KOPT-K1 (cell line): ENCODE data around the gene PQBP1.

Experiments
- H3K27ac ChIP-seq: fragments of 200-600 bp; sonication (generic); 2 replicates; pipeline ENCODE4 v1.5.1; 2016; ENCODE audit warnings: antibody characterized with exemption, mild to moderate bottlenecking, low read depth, low read length; ENCODE audit not compliant: poor library complexity, severe bottlenecking
- H3K36me3 ChIP-seq: fragments of 200-600 bp; sonication (generic); 2 replicates; pipeline ENCODE4 v1.5.1; 2017; ENCODE audit warnings: antibody characterized with exemption, mild to moderate bottlenecking, low read length, moderate library complexity; ENCODE audit not compliant: insufficient read depth
- H3K9me3 ChIP-seq: fragments of 200-600 bp; sonication (generic); 2 replicates; pipeline ENCODE4 v1.5.1; 2017; ENCODE audit warnings: antibody characterized with exemption, low read length, mild to moderate bottlenecking; ENCODE audit not compliant: insufficient read depth, poor library complexity, severe bottlenecking

PQBP1 gene

DNA sequence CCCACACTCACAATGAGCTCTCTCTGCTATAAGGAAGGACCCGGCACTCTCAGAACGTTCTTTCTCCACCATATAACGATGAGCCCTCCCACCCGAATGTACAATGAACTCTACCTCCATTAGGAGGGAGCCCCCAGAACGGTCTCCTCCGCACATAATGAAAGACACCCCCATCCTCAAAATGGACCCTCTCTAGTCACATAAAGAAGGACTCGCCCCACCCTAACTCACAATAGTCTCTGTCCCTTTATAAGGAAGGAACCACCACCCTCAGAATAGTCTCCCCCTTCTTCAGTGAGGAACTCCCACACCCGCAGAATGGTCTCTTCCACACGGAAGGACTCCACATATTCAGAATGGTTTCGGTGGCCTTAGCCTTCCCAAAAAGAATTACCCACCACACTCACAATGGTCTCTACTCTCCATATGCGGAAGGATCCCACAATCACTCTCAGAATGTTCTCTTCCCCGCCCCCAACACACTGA lies 13.2 kb downstream of the PQBP1 start:
- Histone ChIP-seq H3K9me3 (no peaks in the 10 kb centered on the region), H3K36me3 (peaks cover 27% of the 10 kb centered on the region; the same call in 1 of the 2 replicates), H3K27ac (peak overlapping the region; percentile 78)

DNA sequence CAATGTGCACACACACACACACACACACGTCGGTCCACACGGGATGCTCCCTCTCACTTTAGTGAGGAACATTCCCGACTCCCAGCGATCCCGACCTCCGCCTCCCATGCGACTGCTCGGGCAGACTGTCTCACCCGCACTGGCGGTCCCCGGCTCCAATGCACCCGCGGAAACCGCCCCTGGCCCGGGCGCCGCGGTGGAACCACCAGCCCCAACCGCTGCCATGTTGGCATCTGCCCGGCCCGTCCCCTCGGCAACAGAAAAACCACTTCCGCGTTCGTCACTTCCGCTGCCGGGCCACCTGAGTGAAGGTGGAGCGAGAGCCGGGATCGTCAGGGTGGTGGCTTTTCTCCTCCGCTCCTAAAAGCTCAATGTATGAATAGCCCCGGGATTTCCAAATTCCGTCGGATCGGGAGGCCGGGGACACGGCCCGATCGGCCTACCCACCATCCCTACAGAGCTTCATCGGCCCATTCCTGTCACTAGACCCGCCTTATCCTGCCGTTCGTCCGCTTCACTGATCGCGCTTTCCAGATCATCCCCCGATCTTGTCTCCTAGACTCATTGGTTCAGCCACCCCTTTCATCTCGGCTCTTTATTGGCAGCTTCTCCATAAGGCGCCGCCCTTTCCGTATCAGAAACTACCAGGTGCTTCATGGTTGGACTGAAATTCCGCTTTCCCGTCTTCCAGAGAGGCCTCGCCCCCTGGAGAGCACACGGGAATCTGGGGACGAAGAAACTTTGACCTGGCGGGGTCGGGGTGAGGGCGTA lies 13.9 kb downstream of the PQBP1 start, which contains the start of gene SLC35A2:
Gene SLC35A2 (minus strand): TSS at position 235 of the 771 bp plus-strand sequence. CDS start 10 bp downstream, at position 225.
- H3K27ac ChIP-seq, result peak within 1 kb of the TSS; percentile 78
- H3K36me3 ChIP-seq, result peaks cover 21% of the 10 kb centered on the region; the same call in 1 of the 2 replicates

DNA sequence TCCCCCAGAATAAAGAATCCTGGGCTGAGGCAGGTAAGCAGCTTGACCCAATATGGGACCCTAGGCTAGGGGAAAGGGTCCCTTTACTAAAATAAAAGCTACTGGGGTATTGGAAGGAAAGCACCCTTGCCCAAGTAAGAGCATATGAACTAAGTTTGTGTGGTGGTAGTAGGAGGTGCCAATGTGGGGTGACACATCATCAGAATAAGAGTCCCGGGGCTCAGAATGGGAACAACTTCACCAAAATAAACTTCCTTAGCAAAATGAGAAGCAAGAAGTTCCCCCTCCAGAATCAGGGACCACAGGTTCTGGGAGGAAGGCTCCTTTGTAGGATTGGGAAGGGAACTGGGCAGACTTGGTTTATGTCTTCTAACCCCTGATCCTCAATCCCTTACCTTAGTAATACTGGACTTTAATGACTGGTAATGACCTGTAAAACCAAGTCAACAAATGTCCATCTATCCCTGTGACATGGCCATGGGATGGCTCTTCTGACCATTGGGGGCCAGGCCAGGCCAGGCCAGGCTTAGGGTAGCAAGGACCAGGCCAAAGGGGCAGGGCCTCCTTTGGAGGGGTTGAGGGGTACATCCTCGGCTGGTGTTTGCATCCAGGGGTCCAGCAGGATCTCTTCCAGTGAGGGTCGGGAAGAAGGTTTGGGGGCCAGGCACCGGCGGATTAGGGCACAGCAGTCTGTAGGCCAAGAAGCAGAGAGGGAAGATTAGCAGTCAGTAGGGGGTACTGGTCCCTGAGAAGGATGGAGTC lies 16.1 kb downstream of the PQBP1 start:
- Histone ChIP-seq H3K27ac (no peak overlapping the region), H3K36me3 (peaks cover 19% of the 10 kb centered on the region; the same call in 1 of the 2 replicates), H3K9me3 (no peaks in the 10 kb centered on the region)

More for the DNA sequence above, 13.9 kb downstream of the PQBP1 start, which contains the start of gene SLC35A2:
- H3K9me3 ChIP-seq, result no peaks in the 10 kb centered on the region

DNA sequence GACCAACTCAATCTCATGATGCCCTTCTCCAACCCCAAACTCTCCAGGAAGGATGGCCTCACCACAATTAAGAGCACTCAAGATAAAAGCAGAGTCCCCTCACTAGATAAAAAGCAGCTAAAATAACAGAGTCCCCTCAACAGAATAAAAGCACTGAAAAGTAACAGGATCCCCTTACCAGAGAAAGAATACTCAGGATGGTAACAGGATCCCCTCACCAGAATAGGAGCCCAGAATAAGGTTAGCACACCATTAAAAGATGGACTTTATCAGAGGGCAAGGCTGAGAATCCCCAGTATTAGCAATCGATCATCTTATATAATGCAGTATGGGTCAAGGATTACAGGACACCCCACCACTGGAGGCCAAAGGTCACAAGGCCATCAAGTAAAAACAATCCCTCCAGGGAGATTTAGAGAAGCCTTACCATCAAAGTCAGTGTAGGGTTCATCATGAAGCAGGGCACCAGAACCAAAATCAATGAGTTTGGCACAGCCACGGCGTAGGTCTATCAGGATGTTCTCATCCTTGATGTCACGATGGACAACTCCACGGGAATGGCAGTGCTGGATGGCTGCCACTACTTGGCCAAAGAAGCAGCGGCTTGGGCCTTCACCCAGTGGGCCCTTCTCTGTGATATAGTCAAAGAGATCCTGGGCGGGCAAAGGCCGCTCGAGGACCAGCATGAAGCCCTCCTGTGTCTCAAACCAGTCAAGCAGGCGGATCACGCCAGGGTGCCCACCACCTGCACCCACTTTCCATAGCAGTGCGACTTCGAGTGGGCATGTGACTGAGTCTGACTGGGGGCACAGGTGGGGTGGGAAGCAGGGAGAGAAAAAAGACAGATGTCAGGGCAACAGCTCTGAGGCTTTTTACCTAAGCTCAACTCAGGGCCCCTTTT lies 17.1 kb downstream of the PQBP1 start:
- H3K36me3 ChIP-seq, result peaks cover 19% of the 10 kb centered on the region; the same call in 1 of the 2 replicates
- H3K27ac ChIP-seq, result no peak overlapping the region
- no peaks in the 10 kb centered on the region for H3K9me3 ChIP-seq

DNA sequence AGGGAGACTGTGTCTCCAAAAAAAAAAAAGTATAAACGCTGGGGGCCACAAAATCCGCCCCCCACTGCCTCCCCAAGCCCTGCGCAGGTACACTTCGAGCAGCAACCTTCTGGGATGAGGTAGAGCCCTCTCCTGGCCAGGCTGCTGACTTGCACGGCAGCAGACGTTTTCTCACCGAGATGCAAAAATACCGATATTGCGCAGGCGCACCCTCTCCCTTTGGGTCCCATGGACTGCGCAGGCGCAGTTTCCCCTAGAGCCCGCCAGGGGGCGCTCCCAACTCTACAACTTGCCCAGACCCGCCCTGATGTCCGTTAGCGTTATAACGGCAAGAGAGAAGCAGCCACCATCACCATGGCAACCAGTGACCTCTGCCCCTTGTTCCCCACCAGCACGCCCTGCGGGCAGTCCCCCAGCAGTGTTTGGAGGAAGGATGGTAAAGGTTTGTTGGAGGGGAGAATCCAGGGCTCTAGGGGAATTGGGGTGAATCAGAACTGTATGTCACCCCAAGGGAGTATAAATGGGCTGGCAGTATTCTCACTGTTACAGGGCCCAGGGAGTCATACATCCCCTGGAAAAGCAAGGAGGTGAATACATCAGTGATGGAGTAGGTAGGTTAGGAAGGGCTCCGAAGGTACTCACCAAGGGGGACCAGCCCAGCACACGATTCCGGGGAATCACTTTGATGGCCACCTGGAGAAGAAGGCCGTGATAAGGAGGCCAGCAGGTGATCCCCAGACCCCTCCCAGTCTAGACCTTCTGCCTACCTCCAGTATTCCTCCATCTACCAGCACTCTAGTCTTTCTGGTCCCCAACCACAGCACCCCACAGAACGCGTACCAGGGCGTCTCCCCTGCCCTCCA lies 19.6 kb downstream of the PQBP1 start:
- Histone ChIP-seq H3K9me3 (no peaks in the 10 kb centered on the region), H3K27ac (peak overlapping the region; percentile 47), H3K36me3 (peaks cover 19% of the 10 kb centered on the region; the same call in 1 of the 2 replicates)

DNA sequence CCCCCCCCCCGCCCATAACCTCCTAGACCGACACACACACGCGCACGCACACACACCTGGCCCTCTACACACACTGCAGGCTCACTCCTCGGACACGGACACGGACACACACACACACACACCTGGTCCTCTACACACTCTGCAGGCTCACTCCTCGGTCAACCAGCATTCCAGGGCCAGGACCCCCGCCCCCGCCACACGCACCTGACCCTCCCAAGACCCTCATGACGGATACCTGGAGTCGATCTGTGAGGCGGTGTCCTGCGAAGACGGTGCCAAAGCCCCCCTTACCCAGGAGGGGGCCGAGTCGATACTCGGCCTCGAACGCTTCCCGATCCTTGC lies 20.5 kb downstream of the PQBP1 start:
- H3K36me3 ChIP-seq, result peaks cover 25% of the 10 kb centered on the region; the same call in 1 of the 2 replicates
- H3K9me3 ChIP-seq, result no peaks in the 10 kb centered on the region
- H3K27ac ChIP-seq, result peak overlapping the region; percentile 63

DNA sequence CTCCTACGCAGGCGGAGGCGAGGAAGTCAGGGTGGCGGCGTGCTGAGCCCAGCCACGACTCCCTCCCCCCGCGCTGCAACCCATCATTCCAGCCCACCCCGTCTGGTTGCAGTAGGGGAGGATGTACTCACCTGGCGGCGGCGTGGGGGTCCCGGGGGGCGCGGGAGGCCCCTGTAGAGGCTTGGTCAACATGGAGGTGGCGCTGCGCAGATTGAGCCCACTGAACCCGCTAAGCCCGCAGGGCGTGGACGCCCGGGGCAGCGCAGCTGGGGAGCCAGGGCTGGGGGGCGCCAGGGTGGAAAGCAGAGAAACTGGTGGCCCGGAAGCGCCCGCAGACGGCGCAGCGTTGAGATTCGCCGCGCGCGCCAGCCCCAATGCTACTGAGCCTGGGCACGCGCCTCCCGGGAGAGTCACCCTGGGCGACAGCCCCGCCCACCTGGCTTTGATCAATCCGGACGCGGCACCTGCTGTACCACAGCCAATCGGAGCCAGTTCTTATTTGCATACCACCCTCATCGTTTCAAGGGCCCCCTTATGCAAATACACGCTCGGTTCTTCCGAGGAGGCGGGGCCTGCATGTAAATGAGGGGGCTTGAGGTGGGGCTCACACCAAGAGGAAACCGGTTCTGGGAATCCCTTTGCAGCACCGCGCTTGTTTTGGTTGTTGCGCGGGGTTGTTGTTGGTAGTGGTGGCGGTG lies 21.1 kb downstream of the PQBP1 start, which contains the start of gene PIM2:
Gene PIM2 (minus strand): TSS at position 382 of the 698 bp plus-strand sequence. CDS start 190 bp downstream, at position 192.
- Histone ChIP-seq H3K27ac (peak within 1 kb of the TSS; percentile 63), H3K9me3 (no peaks in the 10 kb centered on the region), H3K36me3 (peaks cover 25% of the 10 kb centered on the region; the same call in 1 of the 2 replicates)

DNA sequence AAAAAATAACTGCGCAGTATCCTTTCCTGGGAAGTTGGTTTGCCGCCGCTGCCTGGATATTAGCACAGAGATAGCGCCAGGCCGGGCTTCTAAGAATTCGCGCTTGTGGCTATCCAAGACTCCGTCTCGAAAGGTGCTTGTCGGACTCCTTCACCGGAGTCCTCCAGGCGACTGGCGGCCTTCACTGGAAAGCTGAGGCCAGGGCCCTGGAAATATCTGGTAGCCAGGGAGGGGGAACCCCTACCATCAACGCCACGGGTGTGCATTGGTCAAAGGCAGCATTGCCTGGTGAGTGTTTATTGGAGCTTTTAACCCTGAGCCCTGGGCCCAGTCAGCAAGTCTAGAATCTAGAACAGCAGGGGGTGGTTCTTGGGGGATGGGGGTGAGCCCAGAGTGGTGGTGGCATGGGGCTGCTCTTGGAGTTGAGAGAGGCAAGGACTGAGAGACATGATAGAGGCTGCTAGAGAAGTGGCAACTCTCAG lies 21.7 kb downstream of the PQBP1 start:
- peaks cover 26% of the 10 kb centered on the region; the same call in 1 of the 2 replicates for H3K36me3 ChIP-seq
- no peaks in the 10 kb centered on the region for H3K9me3 ChIP-seq
- H3K27ac ChIP-seq, result peak overlapping the region; percentile 36

DNA sequence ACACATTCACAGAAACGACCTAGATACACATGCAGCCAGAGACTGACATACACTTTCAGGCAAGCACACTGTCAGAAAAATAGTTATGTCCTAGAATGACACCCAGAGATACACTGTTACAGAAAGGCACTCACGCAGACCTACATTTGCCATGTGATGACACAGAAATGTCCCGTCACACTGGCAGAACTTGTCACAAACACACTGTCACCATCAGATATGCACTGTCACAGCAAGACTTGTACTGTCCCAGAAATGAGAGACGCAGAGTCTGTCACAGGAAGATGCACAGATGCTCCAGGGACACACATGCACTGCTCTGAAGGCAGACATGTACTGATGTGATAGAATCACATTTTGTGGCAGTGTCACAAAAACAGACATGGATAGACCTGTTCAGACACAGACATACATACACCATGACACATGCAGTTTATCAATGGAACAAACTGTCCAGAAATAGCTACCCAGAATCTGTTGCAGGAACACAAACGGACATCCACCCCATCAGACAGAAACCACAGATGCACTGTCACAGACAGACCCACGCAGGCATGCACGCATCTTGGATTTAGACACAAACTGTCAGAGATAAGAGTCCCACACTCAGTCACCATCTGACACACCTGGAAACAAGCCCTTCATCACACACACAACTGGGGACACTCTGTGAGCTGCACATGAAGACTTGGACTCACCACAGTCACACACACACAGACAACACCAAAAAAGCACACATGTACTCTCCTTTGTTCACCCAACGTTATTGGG lies 22.4 kb downstream of the PQBP1 start:
- H3K36me3 ChIP-seq, result peaks cover 27% of the 10 kb centered on the region; the same call in 1 of the 2 replicates
- H3K27ac ChIP-seq, result no peak overlapping the region

DNA sequence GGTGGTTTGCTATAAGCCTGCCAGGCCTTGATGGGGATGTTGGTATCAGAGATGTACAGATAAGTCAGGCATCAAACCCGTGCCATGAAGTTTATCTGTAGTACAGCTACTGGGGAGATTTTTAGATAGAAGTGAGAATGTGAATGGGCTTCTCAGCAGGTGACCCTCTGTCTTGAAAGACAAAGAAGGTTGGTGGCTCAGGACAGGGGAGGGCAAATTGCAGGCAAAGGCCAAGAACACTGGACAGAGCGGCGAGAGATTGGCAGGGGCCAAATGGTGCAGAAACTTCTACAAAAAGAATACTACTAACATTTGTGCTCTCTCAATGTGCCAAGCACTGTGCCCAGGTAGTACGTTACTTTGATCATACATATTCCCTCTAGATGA lies 23.0 kb downstream of the PQBP1 start:
- Histone ChIP-seq H3K36me3 (peaks cover 31% of the 10 kb centered on the region; the same call in 1 of the 2 replicates), H3K27ac (no peak overlapping the region), H3K9me3 (no peaks in the 10 kb centered on the region)

More for the DNA sequence above, 22.4 kb downstream of the PQBP1 start:
- H3K9me3 ChIP-seq, result no peaks in the 10 kb centered on the region

DNA sequence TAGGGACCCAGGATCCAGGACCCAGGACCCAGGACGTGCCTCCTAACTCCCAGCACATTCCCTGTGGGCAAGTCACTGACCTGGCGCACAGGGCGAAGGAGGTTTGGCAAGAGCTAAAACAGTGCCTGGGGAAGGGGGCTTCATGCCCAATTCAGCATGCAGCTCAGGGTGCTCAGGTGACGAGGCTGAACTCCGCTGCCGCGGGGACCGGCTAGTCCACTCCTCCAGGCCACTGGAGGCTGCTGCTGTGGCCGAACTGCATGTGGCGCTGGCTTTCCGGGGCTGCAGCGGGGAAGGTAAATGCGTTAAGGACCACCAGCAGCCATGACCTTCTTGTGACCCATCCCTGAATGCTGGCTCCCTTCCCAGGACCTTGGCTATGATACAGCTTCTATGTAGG lies 26.0 kb downstream of the PQBP1 start:
- H3K27ac ChIP-seq, result no peak overlapping the region
- H3K36me3 ChIP-seq, result peaks cover 55% of the 10 kb centered on the region; the same call in 1 of the 2 replicates
- no peaks in the 10 kb centered on the region for H3K9me3 ChIP-seq

DNA sequence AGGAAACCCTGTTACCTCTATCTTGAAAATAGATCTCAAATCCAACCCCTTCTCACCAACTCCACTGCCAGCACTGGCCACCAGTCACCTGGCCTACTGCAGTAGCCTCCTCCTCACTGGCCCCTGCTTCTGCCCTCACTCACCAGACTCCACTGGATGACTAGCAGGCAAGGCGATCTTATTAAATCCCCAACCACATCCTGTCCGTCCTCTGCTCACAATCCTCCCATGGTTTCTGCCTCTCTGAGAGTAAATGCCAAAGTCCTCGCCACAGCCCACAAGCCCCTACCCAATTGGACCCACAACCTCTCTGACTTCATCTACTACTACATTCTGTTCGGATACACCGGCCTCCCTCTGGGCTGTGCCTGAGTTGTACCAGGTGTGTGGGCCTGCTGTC lies 26.5 kb downstream of the PQBP1 start:
- H3K27ac ChIP-seq, result no peak overlapping the region
- H3K36me3 ChIP-seq, result peaks cover 55% of the 10 kb centered on the region; the same call in 1 of the 2 replicates
- no peaks in the 10 kb centered on the region for H3K9me3 ChIP-seq
